H1 (cell line): ENCODE measurements around the gene PLXNA3. TPM values are rescaled to one million over a fixed set of nuclear protein-coding genes. Genes with fewer than 3 reads are reported as not detected.

Experiments used
- CTCF ChIA-PET: fragments of 300-600 bp; sonication (Branson Sonifier 250); formaldehyde crosslinking; loops from one replicate; lab custom pipeline; 2021; ENCODE audit not compliant: partially characterized antibody; lab: Charles Lee
- POLR2A ChIA-PET: fragments of 300-600 bp; sonication (Branson Sonifier 250); formaldehyde crosslinking; loops from one replicate; lab custom pipeline; 2021; ENCODE audit warnings: inconsistent platforms; ENCODE audit not compliant: partially characterized antibody; lab: Charles Lee
- DNase-seq, 2 experiments: peaks; one replicate each; pipeline versions ENCODE4 v3.0.0 to v3.0.0-alpha.2; 2010 to 2022; ENCODE audit warnings: low spot score in 2 of 2, low read depth in 1 of 2, mixed read lengths in 1 of 2
- FAIRE-seq: peaks from 2 replicates; lab custom pipeline; 2011; peaks lifted over from hg19 to GRCh38; lab: Jason Lieb, UNC
- H2AFZ ChIP-seq: 2 replicates; pipeline ENCODE4 v1.8.1; 2012; ENCODE audit warnings: low read length, inconsistent platforms
- H2AK5ac ChIP-seq: 2 replicates; pipeline ENCODE4 v1.6.1; 2013; ENCODE audit warnings: low read depth, low read length
- H2BK120ac ChIP-seq: replicated peaks from 2 replicates; pipeline ENCODE3; 2013; ENCODE audit warnings: low read depth, low read length, inconsistent platforms
- H2BK12ac ChIP-seq: 2 replicates; pipeline ENCODE4 v1.6.1; 2013; ENCODE audit warnings: low read depth, low read length
- H2BK15ac ChIP-seq: 2 replicates; pipeline ENCODE4 v1.6.1; 2013; ENCODE audit warnings: low read length
- H2BK20ac ChIP-seq: 2 replicates; pipeline ENCODE4 v1.6.1; 2013; ENCODE audit warnings: low read length
- H2BK5ac ChIP-seq: 2 replicates; pipeline ENCODE4 v1.6.1; 2013; ENCODE audit warnings: low read depth, low read length
- H3K14ac ChIP-seq: 2 replicates; pipeline ENCODE4 v1.6.1; 2013; ENCODE audit warnings: inconsistent platforms; ENCODE audit not compliant: insufficient read length
- H3K18ac ChIP-seq: 2 replicates; pipeline ENCODE4 v1.6.1; 2013; ENCODE audit warnings: low read length; ENCODE audit errors: extremely low read depth
- H3K23ac ChIP-seq: 2 replicates; pipeline ENCODE4 v1.6.1; 2013; ENCODE audit warnings: inconsistent platforms; ENCODE audit not compliant: insufficient read length
- H3K23me2 ChIP-seq: 2 replicates; pipeline ENCODE4 v1.6.1; 2013; ENCODE audit warnings: low read depth, low read length
- H3K27ac ChIP-seq: 2 replicates; pipeline ENCODE4 v1.6.1; 2011; ENCODE audit warnings: low read depth, low read length, inconsistent platforms
- H3K27me3 ChIP-seq, 4 experiments: replicated peaks in 1 of 4; 1 replicate in 1 of 4; 2 replicates in 3 of 4; pipeline versions ENCODE4 v1.6.1 to v1.8.1; 2011 to 2013; ENCODE audit warnings: low read length in 3 of 4, mild to moderate bottlenecking in 3 of 4, inconsistent platforms in 2 of 4, mixed read lengths in 2 of 4, moderate library complexity in 1 of 4; ENCODE audit not compliant: control insufficient read depth in 3 of 4, insufficient read depth in 3 of 4; ENCODE audit errors: extremely low read depth in 1 of 4
- H3K36me3 ChIP-seq, 4 experiments: 2 replicates each; pipeline versions ENCODE4 v1.6.1 to v1.8.1; 2011 to 2013; ENCODE audit warnings: mild to moderate bottlenecking in 4 of 4, low read length in 3 of 4, moderate library complexity in 2 of 4, control low read depth in 1 of 4, inconsistent platforms in 1 of 4; ENCODE audit not compliant: insufficient read depth in 4 of 4, control insufficient read depth in 2 of 4
- H3K4ac ChIP-seq: replicated peaks from 2 replicates; pipeline ENCODE3; 2013; ENCODE audit warnings: low read length, low read depth, mixed read lengths, inconsistent platforms; ENCODE audit not compliant: insufficient read length
- H3K4me1 ChIP-seq, 4 experiments: replicated peaks in 1 of 4; 1 replicate in 1 of 4; 2 replicates in 3 of 4; pipeline versions ENCODE4 v1.6.1 to v1.8.1; 2011 to 2013; ENCODE audit warnings: low read length in 3 of 4, inconsistent platforms in 2 of 4, mixed read lengths in 1 of 4; ENCODE audit not compliant: insufficient read depth in 4 of 4, control insufficient read depth in 3 of 4
- H3K4me2 ChIP-seq, 2 experiments: 2 replicates each; pipeline versions ENCODE4 v1.6.1 to v1.8.1; 2011 to 2013; ENCODE audit warnings: low read depth in 2 of 2, low read length in 2 of 2, control low read depth in 1 of 2, inconsistent platforms in 1 of 2, mild to moderate bottlenecking in 1 of 2; ENCODE audit not compliant: insufficient read depth in 1 of 2
- H3K4me3 ChIP-seq, 4 experiments: fragments of 200-600, 300-600 bp in 1 of 4; sonication (generic), shearing (Covaris generic), sonication (Bioruptor Twin) in 1 of 4; 2 replicates each; pipeline versions ENCODE4 v1.5.1 to v1.8.1; 2011 to 2016; ENCODE audit warnings: low read length in 4 of 4, low read depth in 3 of 4, control low read depth in 2 of 4, inconsistent platforms in 2 of 4, mild to moderate bottlenecking in 2 of 4, mixed read lengths in 1 of 4, moderate library complexity in 1 of 4; ENCODE audit not compliant: insufficient read depth in 2 of 4; ENCODE audit errors: extremely low read depth in 1 of 4
- H3K56ac ChIP-seq: replicated peaks from 2 replicates; pipeline ENCODE3; 2013; ENCODE audit warnings: low read depth, mild to moderate bottlenecking, mixed read lengths, low read length, inconsistent platforms; ENCODE audit not compliant: insufficient read length
- H3K79me1 ChIP-seq: 2 replicates; pipeline ENCODE4 v1.6.1; 2013; ENCODE audit warnings: low read depth, low read length, control low read depth
- H3K79me2 ChIP-seq, 2 experiments: 2 replicates each; pipeline versions ENCODE4 v1.6.1 to v1.8.1; 2012 to 2013; ENCODE audit warnings: low read length in 2 of 2, mild to moderate bottlenecking in 2 of 2, inconsistent platforms in 1 of 2; ENCODE audit not compliant: insufficient read depth in 2 of 2, control insufficient read depth in 1 of 2
- H3K9ac ChIP-seq, 4 experiments: replicated peaks in 1 of 4; 1 replicate in 1 of 4; 2 replicates in 3 of 4; pipeline versions ENCODE4 v1.6.1 to v1.8.1; 2011 to 2013; ENCODE audit warnings: low read depth in 3 of 4, low read length in 3 of 4, control low read depth in 2 of 4, mild to moderate bottlenecking in 2 of 4, moderate library complexity in 2 of 4, inconsistent platforms in 1 of 4; ENCODE audit errors: extremely low read depth in 1 of 4
- H3K9me3 ChIP-seq, 2 experiments: 2 replicates each; pipeline versions ENCODE4 v1.6.1 to v1.8.1; 2012 to 2013; ENCODE audit warnings: mild to moderate bottlenecking in 2 of 2, moderate library complexity in 2 of 2, control low read depth in 1 of 2, inconsistent platforms in 1 of 2, low read depth in 1 of 2, low read length in 1 of 2, mixed read lengths in 1 of 2; ENCODE audit not compliant: insufficient read depth in 2 of 2
- H4K20me1 ChIP-seq, 2 experiments: replicated peaks in 1 of 2; 2 replicates each; pipeline versions ENCODE3 to v1.8.1; 2011 to 2013; ENCODE audit warnings: inconsistent platforms in 2 of 2, low read length in 2 of 2, mild to moderate bottlenecking in 1 of 2; ENCODE audit not compliant: insufficient read depth in 2 of 2, control insufficient read depth in 1 of 2
- H4K5ac ChIP-seq: 2 replicates; pipeline ENCODE4 v1.6.1; 2013; ENCODE audit warnings: low read length, low read depth, mixed read lengths, inconsistent platforms; ENCODE audit not compliant: insufficient read length
- H4K8ac ChIP-seq: 2 replicates; pipeline ENCODE4 v1.8.0; 2013; ENCODE audit warnings: mild to moderate bottlenecking, moderate library complexity, low read length, inconsistent platforms; ENCODE audit not compliant: insufficient read depth; ENCODE audit errors: extremely low read depth
- H4K91ac ChIP-seq: replicated peaks from 2 replicates; pipeline ENCODE3; 2013; ENCODE audit warnings: low read length, mixed read lengths, inconsistent platforms; ENCODE audit not compliant: insufficient read length
- SP2 ChIP-seq: IDR thresholded peaks from 2 replicates; pipeline ENCODE4 v1.6.1; 2012; ENCODE audit warnings: mild to moderate bottlenecking, low read length, inconsistent platforms
- WGBS, 2 experiments: shearing (Covaris generic) in 1 of 2; methylation state at CpG; one replicate each; pipeline versions ENCODE4 v1.1.6 to v1.1.7; 2013 to 2015; ENCODE audit warnings: low lambda C conversion rate in 2 of 2, mixed read lengths in 2 of 2, inconsistent platforms in 1 of 2, low coverage in 1 of 2, missing lambda C conversion rate in 1 of 2; ENCODE audit not compliant: insufficient replicate concordance in 2 of 2, insufficient coverage in 1 of 2, insufficient read length in 1 of 2; ENCODE audit errors: extremely low coverage in 1 of 2, missing lambda C conversion rate in 1 of 2; 5-methylcytosine and 5-hydroxymethylcytosine counted together
- polyA plus RNA-seq, 7 experiments: library from polyadenylated mRNA; depleted of rRNA in 3 of 7; stranded (reverse) in 5 of 7; unstranded in 2 of 7; fragments of >200 nt in 5 of 7; fragments of 200-250 nt in 2 of 7; gene quantifications; 1 replicate in 5 of 7; 2 replicates in 1 of 7; 4 replicates in 1 of 7; pipeline versions ENCODE4 v1.2.1 to v1.2.3, GENCODE V29; 2011 to 2013; ENCODE audit warnings: missing spikeins in 2 of 7, mixed read lengths in 2 of 7
- total RNA-seq: library from RNA; stranded (reverse); fragmentation: NEBNext Ultra II Directional; extraction: Animal tissue kit (Norgen Biotek cat#: 25700); gene quantifications from 2 replicates; pipeline ENCODE4 v1.2.1, GENCODE V29; 2021

PLXNA3 gene
- total and polyA plus RNA-seq, 2 of the 8 experiments (the other 6 are each of a cell fraction or from before 2014, with no cell fraction given), result 10.7 to 18.2 TPM

GRCh38 chrX:154502989-154503388 lies 44.9 kb downstream of the PLXNA3 start:
- TF ChIP-seq SP2, result no peak
- no peak overlapping the region for H2AFZ ChIP-seq
- no peaks in the 10 kb centered on the region for H3K27me3 ChIP-seq
- H3K18ac ChIP-seq, result no peak overlapping the region
- no peak overlapping the region for H2BK20ac ChIP-seq
- no peaks in the 10 kb centered on the region for H3K79me1 ChIP-seq
- H3K4me3 ChIP-seq, result no peak overlapping the region
- ChIA-PET CTCF (interaction anchor here (0.7 to 1.1 kb wide), 2 partner anchors 21 to 77 kb away, joined by 3 to 5 read pairs; no protein-coding TSS in a partner anchor), POLR2A (interaction anchor here (0.7 kb wide), 1 partner anchor 13 kb away, joined by 3 read pairs; the partner anchor contains the start of gene FAM3A)
- H4K91ac ChIP-seq, result no peak overlapping the region
- H3K4ac ChIP-seq, result no peak overlapping the region
- FAIRE-seq, result no peak
- H4K5ac ChIP-seq, result no peak overlapping the region
- H2BK12ac ChIP-seq, result no peak overlapping the region
- H3K27ac ChIP-seq, result no peak overlapping the region
- H2BK15ac ChIP-seq, result no peak overlapping the region
- WGBS, 2 experiments, result 94% methylated on average over 3 of the region's 3 CpGs; no CpG with 5 or more reads in 1 of the 2 experiments
- H2BK5ac ChIP-seq, result no peak overlapping the region
- H3K14ac ChIP-seq, result no peak overlapping the region
- H3K23ac ChIP-seq, result no peak overlapping the region
- H4K20me1 ChIP-seq, result no peaks in the 10 kb centered on the region
- no peak overlapping the region for H3K4me2 ChIP-seq
- no peak overlapping the region for H4K8ac ChIP-seq
- no peaks in the 10 kb centered on the region for H3K9me3 ChIP-seq
- H3K79me2 ChIP-seq, result no peaks in the 10 kb centered on the region
- no peak overlapping the region for H2BK120ac ChIP-seq
- DNase-seq, result no peak
- H3K4me1 ChIP-seq, result no peaks in the 10 kb centered on the region
- no peak overlapping the region for H3K56ac ChIP-seq
- H3K23me2 ChIP-seq, result no peaks in the 10 kb centered on the region
- no peaks in the 10 kb centered on the region; a peak in 1 of 8 replicates for H3K36me3 ChIP-seq
- no peak overlapping the region for H3K9ac ChIP-seq
- H2AK5ac ChIP-seq, result no peak overlapping the region
